Muscle of arm (tissue), 14 donors: Measurements from ENCODE around the gene PLEKHH3. TPM values are rescaled to one million over a fixed set of nuclear protein-coding genes. Genes with fewer than 3 reads are reported as not detected.

Experiments
- DNase-seq: peaks from one replicate; pipeline ENCODE4 v3.0.0-alpha.2; 2013
- long read RNA-seq, 11 donors: transcript quantifications; one replicate each; lab custom pipeline, GENCODE V29; 2026
- polyA plus RNA-seq, 12 donors: library from polyadenylated mRNA; unstranded; fragments of 120-200 nt; gene quantifications; one replicate each; pipeline ENCODE4 v1.2.1, GENCODE V29; 2013; ENCODE audit not compliant: insufficient read length in 12 of 12

PLEKHH3 gene, protein sequence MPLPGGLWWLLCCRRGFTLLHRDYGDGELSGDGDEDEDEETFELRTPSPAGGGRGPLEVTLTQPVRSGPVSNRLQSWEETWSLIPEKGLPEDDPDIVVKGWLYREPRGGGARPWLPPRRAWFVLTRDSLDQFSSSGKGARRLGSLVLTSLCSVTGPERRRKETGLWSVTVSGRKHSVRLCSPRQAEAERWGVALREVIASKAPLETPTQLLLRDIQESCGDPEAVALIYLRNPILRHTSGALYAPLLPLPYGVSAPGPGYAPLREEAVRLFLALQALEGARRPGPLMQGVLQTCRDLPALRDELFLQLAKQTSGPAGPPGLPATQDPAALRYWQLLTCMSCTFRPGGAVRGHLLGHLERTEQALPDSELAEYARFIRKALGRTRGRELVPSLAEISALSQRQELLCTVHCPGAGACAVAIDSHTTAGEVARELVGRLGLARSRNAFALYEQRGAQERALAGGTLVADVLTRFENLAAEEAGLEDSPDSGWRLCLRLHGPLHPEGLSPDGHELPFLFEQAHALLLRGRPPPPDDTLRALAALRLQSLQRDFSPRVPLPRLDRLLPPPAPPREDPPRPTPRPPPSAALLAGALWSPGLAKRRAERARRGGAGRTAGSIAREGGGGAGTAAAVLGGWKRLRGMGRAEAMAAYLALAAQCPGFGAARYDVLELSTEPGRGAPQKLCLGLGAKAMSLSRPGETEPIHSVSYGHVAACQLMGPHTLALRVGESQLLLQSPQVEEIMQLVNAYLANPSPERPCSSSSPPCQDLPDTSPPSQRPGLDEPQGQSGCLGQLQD
- 10 to 100 TPM in 11 of 12 donors, not detected in 1; 21.0 to 70.2 (median 33.4) TPM for polyA plus RNA-seq
- long read RNA-seq, donor 1, partial matches to known transcripts = 5 of 6 reads
- long read RNA-seq, donor 1, other reads (novel, unspliced or antisense) = 0 of 6 reads
- long read RNA-seq, donor 2, partial matches to known transcripts = 0 of 7 reads
- long read RNA-seq, donor 2, other reads (novel, unspliced or antisense) = 0 of 7 reads
- long read RNA-seq, donor 3, partial matches to known transcripts = 0 of 3 reads
- long read RNA-seq, donor 3, other reads (novel, unspliced or antisense) = 0 of 3 reads
- long read RNA-seq, donor 4, partial matches to known transcripts = 0 of 3 reads
- long read RNA-seq, donor 4, other reads (novel, unspliced or antisense) = 0 of 3 reads
- long read RNA-seq, donor 5, partial matches to known transcripts = 0 of 4 reads
- long read RNA-seq, donor 5, other reads (novel, unspliced or antisense) = 0 of 4 reads
- long read RNA-seq, donor 6, partial matches to known transcripts = 0 of 7 reads
- long read RNA-seq, donor 6, other reads (novel, unspliced or antisense) = 0 of 7 reads
- long read RNA-seq, donor 7, partial matches to known transcripts = 0 of 4 reads
- long read RNA-seq, donor 7, other reads (novel, unspliced or antisense) = 0 of 4 reads
- long read RNA-seq, donor 8, partial matches to known transcripts = 7 of 11 reads
- long read RNA-seq, donor 8, other reads (novel, unspliced or antisense) = 0 of 11 reads
- long read RNA-seq, donor 9, partial matches to known transcripts = 0 of 1 reads
- long read RNA-seq, donor 9, other reads (novel, unspliced or antisense) = 0 of 1 reads
- long read RNA-seq, donor 10, partial matches to known transcripts = 0 of 11 reads
- long read RNA-seq, donor 10, other reads (novel, unspliced or antisense) = 0 of 11 reads
- long read RNA-seq, donor 11, partial matches to known transcripts = 0 of 3 reads
- long read RNA-seq, donor 11, other reads (novel, unspliced or antisense) = 0 of 3 reads

DNA sequence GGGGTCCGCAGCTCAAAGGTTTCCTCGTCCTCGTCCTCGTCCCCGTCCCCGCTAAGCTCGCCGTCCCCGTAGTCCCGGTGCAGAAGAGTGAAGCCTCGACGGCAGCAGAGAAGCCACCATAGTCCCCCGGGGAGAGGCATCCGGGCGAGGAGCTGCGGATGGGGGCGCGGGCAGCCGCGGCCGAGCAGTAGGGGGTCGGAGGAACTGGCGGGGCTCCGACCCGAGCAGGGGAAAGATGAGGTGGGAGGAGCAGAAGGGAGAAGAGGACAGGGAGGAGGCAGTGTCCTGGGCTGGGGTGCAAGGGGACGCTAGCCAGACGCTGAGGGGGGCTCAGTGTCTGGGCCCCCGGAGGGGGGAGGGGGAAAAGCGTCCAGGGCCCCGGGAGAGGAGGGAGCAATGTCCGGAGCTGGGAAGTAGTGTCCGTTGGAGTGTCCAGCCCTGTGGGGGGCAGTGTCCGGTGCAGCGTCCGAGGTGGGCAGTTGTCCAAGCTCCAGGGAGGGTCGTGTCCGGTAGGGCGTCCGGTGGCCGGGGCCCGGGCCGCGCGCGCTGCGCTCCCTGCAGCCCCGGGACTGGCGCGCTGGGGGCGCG is at the start of gene PLEKHH3:
TSS of gene PLEKHH3 (minus strand) at position 571 of the 588 bp plus-strand sequence. CDS start at position 140, 431 bp downstream.
- no peak for DNase-seq

DNA sequence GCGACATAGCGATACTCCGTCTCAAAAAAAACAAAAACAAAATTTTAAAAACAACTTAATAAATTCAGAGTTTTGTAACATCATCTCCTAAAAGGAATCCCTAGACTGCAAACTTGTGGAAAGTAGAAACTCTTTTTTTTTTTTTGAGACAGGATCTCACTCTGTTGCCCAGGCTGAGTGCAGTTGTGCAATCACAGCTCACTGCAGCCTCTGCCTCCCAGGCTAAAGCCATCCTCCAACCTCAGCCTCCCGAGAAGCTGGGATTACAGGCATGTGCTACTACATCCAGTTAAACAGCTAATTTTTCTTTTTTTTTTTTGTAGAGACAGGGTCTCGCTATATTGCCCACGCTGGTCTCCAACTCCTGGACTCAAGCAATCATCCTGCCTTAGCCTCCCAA is 48.3 kb upstream of the PLEKHH3 start:
- DNase-seq = no peak

DNA sequence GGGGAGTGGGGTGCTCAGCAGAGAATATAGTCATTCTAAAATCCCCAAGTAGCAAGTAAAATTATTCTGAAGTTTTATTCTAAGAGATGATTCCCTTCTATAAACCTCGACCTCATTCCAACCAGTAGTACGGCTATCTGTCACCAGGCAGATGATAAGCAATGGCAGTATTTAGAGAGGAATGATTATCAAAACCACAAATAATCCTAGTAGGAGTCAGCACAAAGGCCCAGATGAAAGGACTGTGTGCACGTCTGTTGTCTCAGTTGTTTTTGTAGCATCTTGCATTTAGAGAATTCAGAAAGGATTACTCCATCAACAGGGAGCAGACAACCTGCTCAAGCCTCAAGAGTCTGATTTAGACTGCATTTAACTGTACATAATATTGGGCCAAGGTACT is 46.8 kb upstream of the PLEKHH3 start:
- DNase-seq = no peak

DNA sequence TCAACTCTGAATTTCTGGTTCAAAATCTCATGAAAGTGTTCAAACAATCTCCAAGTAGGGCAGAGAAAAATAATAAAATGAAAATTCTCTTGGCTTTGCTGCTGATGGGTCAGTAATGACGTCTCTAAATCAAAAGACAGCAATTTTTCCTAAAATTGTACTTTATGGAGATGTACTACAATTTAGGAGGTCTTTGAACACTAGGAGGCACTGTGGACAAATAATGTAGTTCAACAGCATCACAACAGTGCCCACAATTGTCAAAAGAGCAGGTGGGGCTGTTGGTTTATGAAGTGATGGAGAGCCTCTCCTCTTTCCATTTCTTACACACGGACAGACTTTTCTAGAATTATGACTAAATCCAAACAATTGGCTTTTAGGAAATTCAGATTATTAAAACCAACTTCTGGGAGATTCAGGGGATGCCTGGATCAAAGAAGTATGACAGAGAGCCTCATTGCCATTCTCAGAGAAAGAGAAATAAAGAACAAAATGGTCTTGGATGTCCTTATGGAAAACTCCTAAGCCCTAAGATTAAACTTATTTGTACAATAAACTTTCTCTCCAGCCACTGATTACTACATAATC is 44.3 kb upstream of the PLEKHH3 start:
- peak; percentile 69 for DNase-seq

DNA sequence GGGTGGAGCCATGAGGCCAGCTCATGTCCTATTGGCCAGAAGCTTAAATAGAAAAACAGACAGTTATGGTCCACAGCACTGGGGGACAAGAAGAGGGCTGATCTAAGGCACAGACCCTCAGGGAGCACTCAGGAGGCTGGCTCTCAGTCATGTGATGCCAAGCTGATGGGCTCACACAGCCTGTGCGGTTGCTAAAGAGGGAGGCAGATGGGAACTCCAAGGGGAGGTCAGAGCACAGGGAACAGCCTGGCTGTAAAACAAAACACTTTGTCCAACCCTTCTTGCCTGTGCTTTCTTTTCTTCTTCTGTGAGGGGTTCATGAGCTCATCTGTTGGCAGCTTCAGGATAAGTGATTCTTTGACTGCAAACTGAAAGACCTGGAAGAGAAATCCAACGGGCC is 32.8 kb upstream of the PLEKHH3 start:
- DNase-seq = no peak

DNA sequence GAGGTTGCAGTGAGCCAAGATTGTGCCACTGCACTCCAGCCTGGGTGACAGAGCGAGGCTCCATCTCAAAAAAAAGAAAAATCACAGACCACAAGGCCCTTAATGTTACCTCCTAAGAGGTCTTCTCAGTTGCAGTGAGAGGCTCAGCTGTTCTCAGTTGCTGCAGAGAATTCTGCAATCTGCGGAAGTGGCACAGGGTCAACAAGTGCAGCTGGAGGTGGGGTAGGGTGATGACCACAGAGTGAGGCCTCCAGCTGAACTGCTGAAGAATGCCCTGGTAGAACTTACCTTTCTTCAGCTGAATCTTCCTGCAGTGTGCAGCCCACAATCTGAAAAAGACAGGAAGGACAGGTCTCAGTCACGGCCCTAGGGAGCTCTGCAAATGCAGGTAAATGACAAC is 31.8 kb upstream of the PLEKHH3 start:
- DNase-seq = no peak

DNA sequence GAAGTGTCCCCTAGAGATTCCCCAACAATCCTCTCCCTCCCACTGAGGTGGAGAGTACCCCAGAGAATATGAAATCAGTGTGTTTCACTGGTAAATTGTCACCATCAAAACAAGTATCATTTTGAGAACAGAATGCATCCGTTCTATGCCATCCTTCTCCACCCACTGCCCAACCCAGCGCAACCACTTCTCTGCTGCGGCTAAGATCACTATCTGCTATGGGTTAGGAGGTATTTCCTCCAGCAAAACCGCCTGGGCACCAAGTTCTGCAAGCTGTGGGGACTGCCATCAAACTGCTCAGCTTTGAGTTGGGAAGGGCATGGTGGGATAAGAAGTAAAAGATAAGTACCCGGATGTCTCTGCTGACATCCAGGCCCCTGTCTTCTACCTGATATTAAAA is 29.9 kb upstream of the PLEKHH3 start:
- DNase-seq = no peak

DNA sequence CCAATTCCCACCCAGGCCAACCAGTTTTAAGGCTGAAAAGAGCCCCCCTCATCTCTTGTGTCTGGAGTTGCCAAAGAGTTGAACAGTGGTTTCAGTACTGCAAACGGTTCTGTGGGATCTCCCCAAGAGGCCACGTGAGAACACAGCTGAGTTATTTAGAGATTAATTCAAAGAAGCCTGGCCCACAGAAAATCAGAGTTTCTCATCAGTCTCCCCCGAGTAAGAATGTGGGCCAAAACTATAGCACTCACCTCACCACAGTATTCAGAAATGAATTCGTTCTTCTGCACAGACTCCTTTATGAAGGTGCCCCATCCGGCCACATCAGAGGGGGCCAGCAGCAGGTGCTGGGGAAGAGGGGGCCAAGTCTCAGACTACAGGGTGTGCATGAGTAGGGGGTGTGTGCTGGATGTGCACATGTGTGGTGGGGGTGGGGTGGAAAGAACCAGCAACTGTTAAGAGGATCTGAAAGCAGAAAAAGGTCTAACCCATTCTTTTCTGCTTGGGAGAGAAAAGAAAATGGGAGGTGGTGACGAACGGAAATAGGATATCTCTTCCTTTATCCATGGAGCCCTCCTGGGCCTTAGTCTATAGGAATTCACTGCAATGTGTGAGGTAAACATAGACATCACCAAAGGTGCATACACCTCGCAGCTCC is 28.2 kb upstream of the PLEKHH3 start:
- DNase-seq = no peak

DNA sequence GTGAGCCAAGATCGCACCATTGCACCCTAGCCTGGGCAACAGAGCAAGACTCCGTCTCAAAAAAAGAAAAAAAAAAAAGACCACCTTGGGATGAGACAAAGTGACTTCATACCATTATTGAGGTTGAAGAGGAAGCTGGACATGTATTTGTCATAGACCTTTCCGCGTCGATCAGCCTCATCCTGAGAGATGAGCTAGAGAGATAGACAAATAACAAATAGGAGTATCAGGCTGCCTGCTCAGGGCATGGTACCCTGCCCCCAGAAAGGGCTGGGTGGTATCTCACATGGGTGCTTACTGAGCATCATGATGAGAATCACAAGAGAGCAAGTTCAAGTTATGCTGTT is 27.7 kb upstream of the PLEKHH3 start:
- no peak for DNase-seq

DNA sequence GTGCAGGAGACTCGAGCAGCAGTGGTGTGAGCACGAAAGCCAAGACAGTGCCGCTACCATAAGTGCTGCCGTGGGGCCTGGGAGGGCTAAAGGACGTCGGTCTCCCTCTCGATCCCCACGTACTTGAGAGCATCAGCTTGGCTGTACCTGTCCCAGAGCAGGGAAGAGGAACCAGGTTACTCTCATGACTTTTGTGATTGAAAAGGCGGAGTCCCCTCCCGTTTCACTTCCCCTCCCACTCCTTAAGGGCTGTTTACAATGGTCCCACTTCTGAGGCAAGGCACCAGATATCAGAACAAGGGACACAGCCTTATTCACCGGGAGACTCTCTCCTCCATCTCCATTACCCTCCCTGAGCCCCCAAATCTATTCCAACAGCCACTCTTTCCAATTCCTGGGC is 25.7 kb upstream of the PLEKHH3 start:
- DNase-seq = no peak

DNA sequence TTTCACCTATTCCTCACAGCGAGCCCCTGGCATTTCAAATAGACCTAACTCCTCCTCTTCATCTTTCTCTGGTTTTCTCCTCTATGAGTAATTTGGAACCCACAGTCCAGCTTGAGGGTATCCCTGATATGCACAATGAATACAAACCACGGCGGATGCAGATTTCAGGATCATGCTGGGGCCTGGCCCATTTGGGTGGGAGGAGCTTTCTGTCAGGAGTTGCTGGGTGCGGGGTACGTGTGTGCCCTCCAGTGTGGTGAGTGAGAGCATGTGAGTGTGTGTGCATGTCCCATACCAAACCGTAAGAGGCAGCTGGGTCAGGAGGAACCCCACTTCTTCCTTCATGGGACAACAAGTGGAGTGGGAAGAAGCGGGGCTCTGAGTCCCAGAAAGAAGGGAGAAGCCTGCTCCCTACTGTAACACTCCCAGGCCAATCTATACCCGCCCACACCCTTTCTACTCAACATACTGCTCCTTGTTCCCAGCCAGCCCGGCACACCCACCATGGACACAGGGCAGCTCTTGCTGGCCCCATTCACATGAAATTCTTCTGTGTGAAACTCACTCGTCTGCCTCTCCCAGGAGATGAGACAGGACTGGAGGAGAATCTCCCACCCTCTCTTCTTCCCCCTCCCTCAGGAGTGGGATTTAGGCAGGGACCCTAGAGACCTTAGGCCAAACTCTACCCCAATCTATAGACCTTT is 23.9 kb upstream of the PLEKHH3 start:
- no peak for DNase-seq

DNA sequence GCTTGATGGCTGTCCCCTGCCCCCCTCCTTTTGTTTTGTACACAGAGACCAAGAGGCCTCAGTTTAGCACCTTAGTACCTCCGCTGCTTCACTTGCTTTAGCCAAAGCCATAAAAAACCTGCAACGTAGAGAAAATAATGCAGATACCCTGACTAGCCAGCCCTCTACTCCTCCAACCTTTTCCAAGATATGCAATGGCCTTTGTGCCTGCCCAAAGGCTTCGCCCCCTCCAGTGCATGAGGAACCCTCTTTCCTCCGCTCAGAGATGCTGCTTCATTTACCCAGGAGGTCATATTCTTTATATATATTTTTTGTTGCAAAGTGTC is 22.6 kb upstream of the PLEKHH3 start:
- DNase-seq = no peak

DNA sequence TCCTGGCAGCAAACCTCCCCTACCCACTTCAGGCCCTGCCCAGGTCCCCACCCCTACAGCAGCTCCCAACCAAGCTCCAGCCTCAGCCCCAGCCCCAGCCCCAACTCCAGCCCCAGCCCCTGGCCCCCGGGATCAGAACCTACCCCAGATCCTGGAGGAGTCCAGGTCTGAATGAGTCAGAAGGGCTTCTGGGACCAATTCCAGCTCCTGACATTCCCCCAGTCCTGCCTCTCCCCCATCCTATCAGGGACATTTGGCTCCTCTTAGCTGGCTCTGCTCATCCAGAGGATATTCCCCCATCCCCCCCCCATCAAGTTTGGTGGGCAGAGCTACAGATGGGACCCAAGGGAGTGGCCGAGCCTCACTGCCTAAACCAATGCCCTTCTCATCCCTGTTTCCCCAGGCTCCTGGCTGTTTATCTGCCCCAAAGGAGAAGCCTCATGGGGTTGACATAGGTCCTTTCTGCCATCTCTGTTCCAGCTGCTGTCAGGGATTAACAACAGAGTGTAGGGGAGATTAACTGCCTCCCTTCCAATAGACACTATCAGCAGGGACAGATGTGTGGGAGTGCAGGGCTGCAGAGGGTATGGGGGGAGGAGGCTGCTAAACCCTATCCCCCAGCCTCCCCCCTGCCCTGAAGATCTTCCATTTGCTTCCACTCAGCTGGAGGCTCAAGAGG is 22.1 kb upstream of the PLEKHH3 start:
- DNase-seq = no peak

DNA sequence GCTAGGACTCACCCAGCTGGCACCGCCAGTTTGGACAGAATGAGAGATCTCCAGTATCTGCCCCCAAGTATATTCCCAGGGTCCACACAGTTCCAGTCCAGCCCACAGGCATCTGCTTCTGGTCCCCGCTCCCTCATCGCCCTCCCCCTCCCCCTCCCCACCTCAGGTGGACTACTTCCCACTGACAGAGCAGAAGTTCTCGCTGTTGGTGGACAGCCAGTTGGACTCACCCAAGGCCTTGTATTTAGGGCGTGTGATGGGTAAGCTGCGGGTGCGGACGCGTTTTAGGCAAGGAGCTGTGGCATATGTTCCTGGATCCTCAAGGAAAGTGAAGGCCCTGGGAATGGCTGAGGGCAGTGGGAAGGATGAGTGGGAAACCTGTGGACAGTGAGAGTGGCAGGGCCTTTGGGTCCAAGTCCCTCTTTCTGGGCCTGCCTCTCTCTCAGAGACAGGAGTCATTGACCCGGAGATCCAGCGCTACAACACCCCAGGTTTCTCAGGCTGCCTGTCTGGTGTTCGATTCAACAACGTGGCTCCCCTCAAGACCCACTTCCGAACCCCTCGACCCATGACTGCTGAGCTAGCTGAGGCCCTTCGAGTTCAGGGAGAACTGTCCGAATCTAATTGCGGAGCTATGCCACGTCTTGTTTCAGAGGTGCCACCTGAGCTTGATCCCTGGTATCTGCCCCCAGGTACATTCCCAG is 20.5 kb upstream of the PLEKHH3 start:
- DNase-seq = no peak

DNA sequence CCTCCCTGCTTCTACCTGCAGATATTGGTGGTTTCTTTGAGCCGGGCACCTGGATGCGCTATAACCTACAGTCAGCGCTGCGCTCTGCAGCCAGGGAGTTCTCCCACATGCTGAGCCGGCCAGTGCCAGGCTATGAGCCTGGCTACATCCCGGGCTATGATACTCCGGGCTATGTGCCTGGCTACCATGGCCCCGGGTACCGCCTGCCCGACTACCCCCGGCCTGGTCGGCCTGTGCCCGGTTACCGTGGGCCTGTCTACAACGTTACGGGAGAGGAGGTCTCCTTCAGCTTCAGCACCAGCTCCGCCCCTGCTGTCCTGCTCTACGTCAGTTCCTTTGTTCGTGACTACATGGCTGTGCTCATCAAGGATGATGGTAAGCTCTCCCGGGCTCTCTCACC is 18.7 kb upstream of the PLEKHH3 start:
- DNase-seq = no peak

DNA sequence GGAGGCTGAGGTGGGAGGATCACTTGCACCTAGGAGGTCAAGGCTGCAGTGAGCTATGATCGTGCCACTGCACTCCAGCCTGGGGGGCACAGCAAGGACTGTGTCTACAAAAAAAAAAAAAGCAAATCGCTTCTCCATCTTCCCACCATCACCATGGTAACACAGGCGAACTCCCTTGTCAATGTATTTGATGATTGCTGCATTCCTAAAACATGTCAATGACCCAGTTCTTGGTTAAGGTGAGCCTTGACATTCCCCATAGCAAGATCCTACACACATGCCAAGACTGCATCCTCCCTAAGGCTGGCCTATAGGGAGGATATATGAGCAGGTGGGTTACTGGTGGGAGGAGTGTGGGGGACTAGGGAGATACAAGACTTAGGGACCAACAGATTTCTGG is 17.7 kb upstream of the PLEKHH3 start:
- no peak for DNase-seq

DNA sequence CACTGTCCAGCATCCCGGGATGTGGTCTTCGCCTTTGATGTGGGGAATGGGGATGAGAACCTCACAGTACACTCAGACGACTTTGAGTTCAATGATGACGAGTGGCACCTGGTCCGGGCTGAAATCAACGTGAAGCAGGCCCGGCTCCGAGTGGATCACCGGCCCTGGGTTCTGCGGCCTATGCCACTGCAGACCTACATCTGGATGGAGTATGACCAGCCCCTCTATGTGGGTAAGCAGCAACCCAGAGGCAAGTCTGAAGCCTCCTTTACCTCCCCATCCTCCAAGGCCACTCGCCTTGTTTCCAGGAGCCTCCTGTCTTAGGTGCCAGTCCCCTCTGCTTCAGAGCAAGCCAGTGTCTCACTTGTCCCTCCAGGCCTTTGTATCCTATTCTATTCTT is 15.7 kb upstream of the PLEKHH3 start:
- no peak for DNase-seq

DNA sequence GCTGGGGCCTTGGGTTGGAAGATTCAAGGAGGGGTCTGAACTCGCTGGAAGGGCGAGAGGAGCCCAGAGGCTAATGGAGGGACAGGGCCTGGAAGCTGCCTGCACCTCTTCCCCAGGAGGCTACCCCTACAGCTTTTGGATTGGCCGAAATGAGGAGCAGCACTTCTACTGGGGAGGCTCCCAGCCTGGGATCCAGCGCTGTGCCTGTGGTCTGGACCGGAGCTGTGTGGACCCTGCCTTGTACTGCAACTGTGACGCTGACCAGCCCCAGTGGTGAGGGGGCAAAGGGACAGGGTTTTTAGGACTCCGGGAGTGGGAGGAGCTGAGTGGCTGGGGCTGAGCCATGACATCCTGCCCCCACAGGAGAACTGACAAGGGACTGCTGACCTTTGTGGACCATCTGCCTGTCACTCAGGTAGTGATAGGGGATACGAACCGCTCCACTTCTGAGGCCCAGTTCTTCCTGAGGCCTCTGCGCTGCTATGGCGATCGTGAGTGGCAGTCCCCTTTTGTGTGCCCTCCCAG is 14.3 kb upstream of the PLEKHH3 start:
- no peak for DNase-seq
